DOHH2 (cell line): ENCODE results near the gene IL12RB2.
A peak's percentile ranks its signal among the peaks of the same experiment; 100 is the strongest.

Source experiments
- H3F3A ChIP-seq: fragments of 200-600 bp; sonication (generic), shearing (Covaris generic); 2 replicates; pipeline ENCODE4 v1.6.0; 2016; ENCODE audit warnings: antibody characterized with exemption, mild to moderate bottlenecking; ENCODE audit not compliant: control insufficient read depth, insufficient read depth
- H3K27ac ChIP-seq: fragments of 200-600 bp; sonication (generic); 2 replicates; pipeline ENCODE4 v1.5.1; 2014; ENCODE audit warnings: low read depth, mild to moderate bottlenecking, low read length, moderate library complexity
- H3K27me3 ChIP-seq: fragments of 200-600 bp; sonication (generic); 2 replicates; pipeline ENCODE4 v1.6.1; 2014; ENCODE audit warnings: mild to moderate bottlenecking, low read length, mixed read lengths; ENCODE audit not compliant: control insufficient read depth
- H3K36me3 ChIP-seq: fragments of 200-600 bp; sonication (generic); 2 replicates; pipeline ENCODE4 v1.6.1; 2014; ENCODE audit warnings: mild to moderate bottlenecking, low read length, moderate library complexity, mixed read lengths; ENCODE audit not compliant: control insufficient read depth
- H3K4me1 ChIP-seq: fragments of 200-600 bp; sonication (generic); 2 replicates; pipeline ENCODE4 v1.6.1; 2014; ENCODE audit warnings: mild to moderate bottlenecking, low read length, mixed read lengths; ENCODE audit not compliant: control insufficient read depth
- H3K4me2 ChIP-seq: fragments of 200-600 bp; sonication (generic); 2 replicates; pipeline ENCODE4 v1.6.0; 2014; ENCODE audit warnings: mild to moderate bottlenecking, low read length, moderate library complexity
- H3K4me3 ChIP-seq: fragments of 200-600 bp; sonication (generic); 2 replicates; pipeline ENCODE4 v1.5.1; 2014; ENCODE audit warnings: mild to moderate bottlenecking, low read length, mixed read lengths
- H3K79me2 ChIP-seq: fragments of 200-600 bp; sonication (generic); 2 replicates; pipeline ENCODE4 v1.6.1; 2014; ENCODE audit warnings: mild to moderate bottlenecking, low read length, mixed read lengths; ENCODE audit not compliant: control insufficient read depth
- H3K9me2 ChIP-seq: fragments of 200-600 bp; sonication (generic); replicated peaks from 2 replicates; pipeline ENCODE4 v1.6.1; 2014; ENCODE audit warnings: mild to moderate bottlenecking, low read length, mixed read lengths; ENCODE audit not compliant: control insufficient read depth
- H3K9me3 ChIP-seq: fragments of 200-600 bp; sonication (generic); 2 replicates; pipeline ENCODE4 v1.6.1; 2014; ENCODE audit warnings: antibody characterized with exemption, low read length, mixed read lengths; ENCODE audit not compliant: control insufficient read depth, insufficient read depth
- H4K20me1 ChIP-seq: fragments of 200-600 bp; sonication (generic); 2 replicates; pipeline ENCODE4 v1.6.0; 2014; ENCODE audit warnings: low read depth, mild to moderate bottlenecking, antibody characterized with exemption, low read length, moderate library complexity; ENCODE audit not compliant: control insufficient read depth, insufficient read depth
- EZH2phosphoT487 ChIP-seq: fragments of 200-600 bp; sonication (generic); IDR thresholded peaks from 2 replicates; pipeline ENCODE4 v1.6.1; 2017; ENCODE audit warnings: borderline replicate concordance, mild to moderate bottlenecking, antibody characterized with exemption, low read length, moderate library complexity, mixed read lengths
- TF ChIP-seq, protein P1 (sequence below): fragments of 200-600 bp; sonication (generic); IDR thresholded peaks from one replicate; pipeline ENCODE4 v1.5.1; 2014; ENCODE audit warnings: antibody characterized with exemption, mild to moderate bottlenecking, low read depth, low read length; ENCODE audit not compliant: poor library complexity, severe bottlenecking

IL12RB2 gene

DNA sequence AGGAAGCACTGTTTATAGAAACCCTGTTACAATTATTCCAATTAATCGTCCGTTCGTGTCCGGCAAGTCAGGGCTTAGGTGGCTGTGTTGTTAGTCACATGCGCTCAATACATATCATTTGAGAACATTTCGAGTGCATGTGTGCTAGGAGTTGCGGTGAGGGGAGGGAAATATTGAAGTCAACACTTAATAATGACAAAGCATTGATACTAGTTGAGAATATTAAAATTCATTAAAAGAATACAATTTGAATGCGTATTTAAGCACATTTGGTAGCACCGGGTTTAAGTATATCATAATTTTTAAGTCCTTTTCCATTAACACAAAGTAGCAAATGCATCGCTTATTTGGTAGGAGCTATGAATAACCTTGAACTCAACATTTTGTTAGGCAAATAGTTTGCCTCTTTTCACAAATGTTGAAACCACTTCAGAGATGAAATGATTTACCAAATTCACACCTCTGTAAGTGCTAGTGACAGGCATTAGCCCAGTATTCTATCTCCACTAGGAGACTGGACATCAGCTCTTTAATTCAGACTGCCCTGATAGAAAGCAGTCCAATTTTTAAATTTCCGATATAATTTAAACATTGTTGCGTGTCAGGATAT, 123.6 kb downstream of the IL12RB2 start:
- Histone ChIP-seq H3K27me3 (no peaks in the 10 kb centered on the region), H3K4me2 (peak overlapping the region; percentile 94), H3K27ac (peak overlapping the region; percentile 89), H3F3A (peaks cover 27% of the 10 kb centered on the region), H3K4me3 (peak overlapping the region; percentile 98), H3K79me2 (peaks cover 55% of the 10 kb centered on the region), H3K9me2 (no peaks in the 10 kb centered on the region), H3K4me1 (peaks cover 51% of the 10 kb centered on the region), H3K9me3 (no peaks in the 10 kb centered on the region), H3K36me3 (peaks cover 37% of the 10 kb centered on the region), H4K20me1 (peaks cover 30% of the 10 kb centered on the region)
- no peak for TF ChIP-seq EZH2phosphoT487
- TF ChIP-seq, protein P1, sequence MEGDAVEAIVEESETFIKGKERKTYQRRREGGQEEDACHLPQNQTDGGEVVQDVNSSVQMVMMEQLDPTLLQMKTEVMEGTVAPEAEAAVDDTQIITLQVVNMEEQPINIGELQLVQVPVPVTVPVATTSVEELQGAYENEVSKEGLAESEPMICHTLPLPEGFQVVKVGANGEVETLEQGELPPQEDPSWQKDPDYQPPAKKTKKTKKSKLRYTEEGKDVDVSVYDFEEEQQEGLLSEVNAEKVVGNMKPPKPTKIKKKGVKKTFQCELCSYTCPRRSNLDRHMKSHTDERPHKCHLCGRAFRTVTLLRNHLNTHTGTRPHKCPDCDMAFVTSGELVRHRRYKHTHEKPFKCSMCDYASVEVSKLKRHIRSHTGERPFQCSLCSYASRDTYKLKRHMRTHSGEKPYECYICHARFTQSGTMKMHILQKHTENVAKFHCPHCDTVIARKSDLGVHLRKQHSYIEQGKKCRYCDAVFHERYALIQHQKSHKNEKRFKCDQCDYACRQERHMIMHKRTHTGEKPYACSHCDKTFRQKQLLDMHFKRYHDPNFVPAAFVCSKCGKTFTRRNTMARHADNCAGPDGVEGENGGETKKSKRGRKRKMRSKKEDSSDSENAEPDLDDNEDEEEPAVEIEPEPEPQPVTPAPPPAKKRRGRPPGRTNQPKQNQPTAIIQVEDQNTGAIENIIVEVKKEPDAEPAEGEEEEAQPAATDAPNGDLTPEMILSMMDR = peak; percentile 1

GRCh38 chr1:67431869-67432578, 124.4 kb downstream of the IL12RB2 start:
- Histone ChIP-seq H3K9me3 (no peaks in the 10 kb centered on the region), H3K4me1 (peaks cover 46% of the 10 kb centered on the region), H3K4me2 (peak overlapping the region; percentile 94), H3K79me2 (peaks cover 48% of the 10 kb centered on the region), H3K36me3 (peaks cover 30% of the 10 kb centered on the region), H3F3A (peaks cover 24% of the 10 kb centered on the region), H4K20me1 (peaks cover 24% of the 10 kb centered on the region), H3K4me3 (peak overlapping the region; percentile 98), H3K27me3 (no peaks in the 10 kb centered on the region), H3K27ac (peak overlapping the region; percentile 89), H3K9me2 (no peaks in the 10 kb centered on the region)
- TF ChIP-seq EZH2phosphoT487 = no peak
- TF ChIP-seq, protein P1 = no peak

DNA sequence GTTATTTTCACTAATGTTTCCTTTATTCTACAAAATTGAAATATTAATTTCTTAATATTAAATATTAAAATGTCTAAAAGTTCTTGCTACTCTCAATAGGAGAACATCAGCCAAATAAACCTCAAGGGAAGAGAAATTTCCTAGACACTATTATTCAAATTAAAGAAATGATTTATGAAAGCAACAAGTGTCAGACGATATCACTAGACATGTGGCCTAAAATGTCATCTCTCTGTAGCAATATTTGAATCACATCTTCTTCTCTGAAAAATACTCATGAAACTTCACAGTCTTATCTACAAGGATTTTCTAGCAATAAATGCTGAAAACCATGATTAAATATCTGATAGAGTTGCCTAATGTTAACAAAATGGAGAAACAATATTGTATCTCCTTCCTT, 125.1 kb downstream of the IL12RB2 start:
- peaks cover 24% of the 10 kb centered on the region for H3F3A ChIP-seq
- peak overlapping the region; percentile 94 for H3K4me2 ChIP-seq

More for the DNA sequence above, 125.1 kb downstream of the IL12RB2 start:
- H4K20me1 ChIP-seq = peaks cover 17% of the 10 kb centered on the region
- no peak for TF ChIP-seq EZH2phosphoT487
- TF ChIP-seq, protein P1 = no peak
- H3K4me3 ChIP-seq = 0 out of 2 replicates have a peak overlapping the region, but pooled peaks have one; percentile 4
- no peak overlapping the region for H3K27ac ChIP-seq
- H3K79me2 ChIP-seq = peaks cover 40% of the 10 kb centered on the region
- no peaks in the 10 kb centered on the region for H3K9me3 ChIP-seq
- H3K36me3 ChIP-seq = peaks cover 22% of the 10 kb centered on the region
- no peaks in the 10 kb centered on the region for H3K27me3 ChIP-seq
- peaks cover 39% of the 10 kb centered on the region for H3K4me1 ChIP-seq
- H3K9me2 ChIP-seq = no peaks in the 10 kb centered on the region
